Stimulated activated CD4-positive, alpha-beta T cell treated with anti-CD3 and anti-CD28 coated beads, Interleukin-1b, Interleukin-23, amount 100 ng/mL, for 1 hour (primary cell): ENCODE measurements around the gene FAM3B.
"Not testable (repeated sequence)": the region's sequence is repeated elsewhere in the genome, so short reads cannot be mapped to it uniquely, and the experiment has no call there.

Experiments used
- DNase-seq, 2 donors: peaks; one replicate each; pipeline ENCODE4 v3.0.0-alpha.2; 2020; ENCODE audit warnings: low read depth in 2 of 2

The FAM3B gene

GRCh38 chr21:41316200-41317062, at the start of gene FAM3B:
Gene FAM3B, plus strand, starts transcription at chr21:41316801. Its CDS starts 79 bp downstream, at chr21:41316880.
- no peak for DNase-seq

- DNase-seq: no peak
These were observed 49.3 kb upstream of the FAM3B start for GRCh38 chr21:41267346-41267745.

- no peak for DNase-seq
These were observed 47.1 kb upstream of the FAM3B start for GRCh38 chr21:41269535-41269934.

GRCh38 chr21:41277196-41277595, 39.4 kb upstream of the FAM3B start:
- DNase-seq: no peak

GRCh38 chr21:41277846-41278245, 38.8 kb upstream of the FAM3B start:
- DNase-seq: no peak

- DNase-seq: no peak
These were observed 36.3 kb upstream of the FAM3B start for GRCh38 chr21:41280115-41280919.

- no peak for DNase-seq
These were observed 34.2 kb upstream of the FAM3B start for GRCh38 chr21:41282412-41282811.

- DNase-seq: no peak
These were observed 33.3 kb upstream of the FAM3B start for GRCh38 chr21:41283211-41283818.

GRCh38 chr21:41289431-41289830, 27.2 kb upstream of the FAM3B start:
- no peak for DNase-seq

- DNase-seq: no peak
These were observed 26.3 kb upstream of the FAM3B start for GRCh38 chr21:41290106-41290799.

GRCh38 chr21:41294548-41295231, 21.9 kb upstream of the FAM3B start:
- DNase-seq: no peak

- no peak for DNase-seq
These were observed 20.8 kb upstream of the FAM3B start for GRCh38 chr21:41295721-41296254.

GRCh38 chr21:41302976-41303375, 13.6 kb upstream of the FAM3B start:
- no peak for DNase-seq

GRCh38 chr21:41304068-41304720, 12.4 kb upstream of the FAM3B start:
- no peak for DNase-seq

GRCh38 chr21:41307219-41307618, 9.4 kb upstream of the FAM3B start:
- no peak for DNase-seq

- DNase-seq: not testable (repeated sequence)
These were observed 3.1 kb upstream of the FAM3B start for GRCh38 chr21:41313285-41314164.

GRCh38 chr21:41315726-41316125, 875 bp upstream of the FAM3B start:
- DNase-seq: no peak

- DNase-seq: no peak
These were observed 427 bp downstream of the FAM3B start for GRCh38 chr21:41317063-41317392.

GRCh38 chr21:41317458-41317857, 857 bp downstream of the FAM3B start:
- DNase-seq: no peak

GRCh38 chr21:41318218-41318617, 1.6 kb downstream of the FAM3B start:
- DNase-seq: no peak
